Measurements from ENCODE around the gene NDUFV1.
"Not testable (repeated sequence)": the region's sequence is repeated elsewhere in the genome, so short reads cannot be mapped to it uniquely, and the experiment has no call there.

The NDUFV1 gene

DNA sequence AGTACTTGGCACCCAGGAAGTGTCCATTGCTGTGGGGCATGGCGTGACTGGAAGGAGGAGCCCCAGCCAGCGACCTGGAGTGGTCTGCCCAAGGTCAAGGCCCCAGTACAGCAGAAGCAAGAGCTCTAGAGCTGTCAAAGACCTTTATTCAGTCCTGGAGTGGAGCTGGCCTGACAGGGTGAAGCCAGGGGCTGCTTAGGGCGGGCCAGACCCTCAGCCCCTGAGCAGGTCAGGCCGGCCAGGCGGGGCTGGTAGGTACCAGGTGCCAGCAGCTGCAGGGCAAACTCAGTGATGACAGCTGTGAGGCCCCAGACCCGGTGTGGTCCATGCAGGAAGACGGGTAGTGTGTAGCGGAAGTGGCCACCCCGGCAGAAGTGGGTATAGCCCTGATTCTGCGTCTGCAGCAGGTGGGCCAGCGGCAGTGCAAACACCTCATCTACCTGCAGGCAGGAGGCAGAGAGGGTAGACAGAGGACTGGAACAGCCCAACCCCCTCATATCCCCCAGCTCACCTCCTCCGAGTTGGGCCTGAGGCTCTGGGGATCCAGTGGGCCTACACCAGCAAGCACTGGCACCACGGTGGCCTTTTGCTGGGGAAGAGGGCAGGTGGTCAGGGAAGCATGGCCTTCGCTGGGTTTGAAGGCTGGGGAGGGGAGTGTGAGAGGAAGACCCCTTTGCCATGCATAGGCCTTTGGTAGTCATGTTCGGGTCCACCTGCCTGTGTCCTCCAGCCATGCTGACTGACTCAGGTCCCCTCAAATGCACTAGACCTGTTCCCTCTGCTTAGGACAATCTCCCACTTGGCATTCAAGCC, 21.3 kb downstream of the NDUFV1 start:
- DNase-seq (ENCODE audit: low read depth): no peak

DNA sequence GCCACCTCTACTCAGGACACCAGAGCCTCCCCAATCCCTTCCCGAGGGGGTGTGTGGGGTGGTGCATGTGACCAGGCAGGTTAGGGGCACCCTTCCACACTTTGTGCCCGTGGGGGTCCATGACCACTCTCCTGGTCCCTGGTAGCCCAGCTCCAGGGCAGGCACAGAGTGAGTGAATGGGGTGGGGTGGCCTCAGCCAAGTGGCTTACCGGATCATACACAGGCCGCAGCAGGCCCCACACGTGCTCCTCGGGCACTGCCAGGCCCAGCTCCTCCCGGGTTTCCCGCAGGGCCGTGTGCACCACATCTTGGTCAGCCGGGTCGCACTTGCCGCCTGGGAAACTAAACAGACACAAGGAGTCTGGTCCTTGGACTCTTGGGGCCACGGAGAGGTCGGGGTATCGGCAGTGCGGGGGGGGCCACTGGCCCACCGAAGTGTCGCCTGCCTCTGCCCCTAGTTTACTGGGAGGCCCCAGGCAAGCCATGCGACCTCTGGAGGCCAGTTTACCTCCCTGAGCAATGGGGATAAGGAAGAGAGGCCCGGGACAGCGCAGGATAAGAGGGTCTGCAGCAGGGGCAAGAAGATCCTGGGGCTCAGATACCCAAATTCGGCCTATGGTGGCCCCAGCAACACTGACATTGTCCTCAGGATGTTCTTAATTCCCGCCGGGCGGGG, 22.1 kb downstream of the NDUFV1 start:
- no peak for DNase-seq (ENCODE audit: low read depth)

DNA sequence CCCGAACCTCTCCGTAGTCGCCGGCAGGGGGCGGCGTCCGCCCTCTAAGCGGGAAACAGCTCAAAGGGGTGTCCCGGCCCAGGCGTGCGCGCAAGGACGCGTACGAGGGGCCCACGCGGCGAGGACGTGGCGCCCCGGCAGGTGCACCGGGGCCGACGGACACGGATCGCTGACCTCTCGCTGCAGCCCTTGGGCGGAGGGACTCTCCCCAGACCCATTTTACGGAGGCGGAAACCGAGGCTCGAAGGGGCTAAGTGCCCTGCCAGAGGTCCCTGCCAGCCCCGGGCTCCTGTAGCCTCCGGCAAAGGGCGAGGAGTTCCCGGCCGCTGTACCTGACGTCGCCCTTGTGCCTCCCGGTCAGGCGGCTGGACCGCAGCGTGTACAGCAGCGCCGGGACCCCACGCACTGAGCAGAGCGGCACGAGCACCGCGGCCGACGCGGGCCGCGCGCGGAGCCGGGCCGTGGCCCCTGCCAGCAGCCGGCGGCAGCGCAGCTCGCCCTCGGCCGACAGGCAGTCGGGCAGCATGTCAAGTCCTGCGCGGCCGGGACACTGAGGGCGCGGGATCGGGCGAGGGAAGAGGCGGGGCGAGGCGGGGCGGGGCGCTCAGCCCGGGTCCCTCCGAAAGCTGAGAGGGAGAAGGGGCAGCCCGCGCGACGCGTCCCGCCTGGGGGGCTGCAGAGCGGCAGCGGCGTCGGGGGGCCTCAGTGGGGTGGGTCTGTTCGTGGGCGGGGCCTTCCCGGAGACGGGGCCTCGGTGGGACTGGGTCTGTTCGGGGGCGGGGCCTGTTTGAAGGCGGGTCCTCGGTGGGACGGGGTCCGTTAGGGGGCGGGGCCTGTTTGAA, 22.9 kb downstream of the NDUFV1 start, which contains the start of gene NUDT8:
TSS of gene NUDT8 (minus strand) at position 552 of the 842 bp plus-strand sequence. CDS start at position 526, 26 bp downstream.
- peak; percentile 95 for DNase-seq (ENCODE audit: low read depth)

DNA sequence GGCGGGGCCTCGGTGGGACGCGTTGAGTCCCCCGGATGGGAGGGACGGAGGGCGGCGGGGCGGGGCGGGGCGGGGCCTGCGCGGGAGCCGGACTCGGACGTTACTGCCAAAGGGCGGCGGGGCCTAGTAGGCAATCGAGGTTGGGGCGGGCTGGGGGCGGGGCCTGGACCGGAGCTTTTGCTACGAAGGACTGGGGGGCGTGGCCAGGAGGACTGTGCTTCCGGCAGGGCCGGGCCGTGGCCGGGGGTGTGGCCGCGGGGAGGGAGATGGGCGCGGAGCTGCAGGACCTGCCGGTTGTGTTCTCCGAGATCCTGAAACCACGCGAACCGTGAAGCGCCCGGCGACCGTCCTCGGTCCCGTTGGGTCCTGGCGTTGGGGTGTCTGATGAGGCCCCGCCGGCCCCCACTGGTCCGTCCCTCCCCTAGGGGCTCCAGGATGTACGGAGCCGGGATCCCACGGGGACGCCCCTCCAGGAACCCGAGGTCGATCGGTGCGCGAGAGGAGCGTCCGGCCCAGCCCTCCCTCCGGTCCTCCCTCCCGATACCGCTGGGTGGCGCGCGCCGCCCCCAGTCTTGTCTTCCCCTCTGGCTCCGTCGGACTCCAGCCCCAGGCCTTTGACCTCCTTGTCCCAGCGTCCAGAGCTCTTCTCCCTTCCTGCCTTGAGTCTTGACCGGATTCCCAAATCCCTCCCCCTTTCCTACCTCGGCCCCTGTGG, 23.6 kb downstream of the NDUFV1 start:
- DNase-seq (ENCODE audit: low read depth): no peak

DNA sequence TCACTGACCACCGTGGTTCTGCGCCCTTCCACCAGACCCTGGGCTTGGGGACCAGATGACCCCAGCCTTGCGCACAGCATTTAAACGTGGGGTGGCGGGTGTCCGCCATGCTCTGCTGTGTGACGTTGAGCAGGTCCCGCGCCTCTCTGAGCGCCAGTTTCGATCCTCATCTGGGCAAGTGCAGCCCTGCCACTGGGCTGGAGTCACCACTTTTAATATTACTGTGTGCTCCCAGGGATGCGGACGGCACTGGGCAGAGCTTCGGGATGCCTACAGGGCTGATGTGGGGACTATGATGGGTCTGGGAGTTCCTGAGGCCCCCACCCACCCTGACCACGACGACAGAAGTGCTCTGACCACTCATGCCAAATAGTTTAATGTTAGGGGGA, 24.2 kb downstream of the NDUFV1 start:
- DNase-seq (ENCODE audit: low read depth): no peak

DNA sequence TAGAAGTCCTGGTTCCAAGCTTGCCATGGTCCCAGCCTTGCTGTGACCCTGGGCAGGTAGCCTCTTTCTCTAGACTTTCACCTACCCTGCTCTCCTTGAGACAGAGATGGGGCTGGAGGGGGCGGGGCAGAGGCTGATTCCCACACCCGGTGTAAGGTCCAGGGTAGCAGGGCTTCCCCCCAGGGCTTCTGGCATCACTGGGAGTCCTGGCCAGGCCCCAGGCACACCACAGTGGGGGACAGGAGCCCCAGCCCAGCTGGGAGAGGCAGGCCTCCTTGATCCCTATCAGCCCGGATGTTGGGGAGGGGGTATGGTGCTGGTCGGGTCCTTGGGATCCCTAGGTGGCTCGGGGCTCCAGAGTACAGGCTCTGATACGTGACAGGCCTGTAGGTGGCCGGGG, 24.7 kb downstream of the NDUFV1 start:
- DNase-seq (ENCODE audit: low read depth): no peak

DNA sequence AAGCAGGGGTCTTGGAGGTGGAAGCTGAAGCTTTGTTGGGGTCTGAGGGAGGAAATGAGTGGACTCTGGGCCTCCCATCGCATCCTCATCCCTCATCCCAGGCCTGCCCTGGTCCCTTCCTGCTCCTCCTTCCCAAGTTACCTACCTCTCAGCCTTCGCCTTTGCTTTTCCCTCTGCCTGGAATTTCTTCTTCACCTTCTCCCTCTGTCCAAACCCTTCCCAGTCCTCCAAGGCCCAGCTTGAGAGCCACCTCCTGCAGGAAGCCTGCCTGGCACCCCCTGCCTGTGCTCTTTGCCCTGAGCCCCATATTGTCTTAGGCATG, 25.1 kb downstream of the NDUFV1 start:
- DNase-seq (ENCODE audit: low read depth): no peak

DNA sequence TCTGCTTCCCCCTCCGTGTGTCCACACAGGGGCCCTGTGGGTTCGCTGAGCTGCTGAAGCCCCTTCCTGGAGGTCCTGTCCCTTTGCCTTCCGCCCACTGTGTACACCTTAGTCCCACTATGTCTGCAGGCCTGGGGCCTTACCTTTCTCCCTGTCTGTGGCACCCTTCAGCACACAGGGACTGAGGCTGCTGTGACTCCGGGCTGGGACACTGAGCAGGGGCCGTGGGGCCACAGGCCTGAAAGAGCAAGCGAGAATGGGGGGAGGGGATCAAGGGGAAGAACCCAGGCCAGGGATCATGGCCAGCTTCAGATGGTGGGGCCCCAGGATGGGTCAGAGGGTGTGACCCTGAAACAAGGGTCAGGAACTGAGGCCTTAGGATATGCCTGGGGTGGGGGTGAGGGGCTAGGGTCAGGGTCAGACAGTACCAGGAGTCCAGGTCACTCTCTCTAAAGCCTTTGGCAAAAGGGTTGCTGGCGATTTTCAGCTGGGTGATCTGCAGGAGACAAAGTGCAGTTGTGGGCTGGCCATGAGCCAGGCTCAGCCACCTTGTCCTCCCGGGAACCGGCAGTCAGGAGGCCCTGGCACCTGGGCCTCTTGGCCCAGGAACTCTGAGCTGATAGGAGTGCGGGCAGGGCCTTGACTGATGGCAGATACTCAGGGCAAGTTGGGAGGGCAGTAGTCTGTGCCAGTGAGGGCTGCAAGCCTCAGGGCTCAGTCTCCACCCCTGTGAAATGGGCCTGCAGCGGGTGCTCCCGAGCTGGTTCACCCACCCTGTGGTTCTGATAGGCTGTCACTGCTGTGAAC, 25.6 kb downstream of the NDUFV1 start:
- no peak for DNase-seq (ENCODE audit: low read depth)

DNA sequence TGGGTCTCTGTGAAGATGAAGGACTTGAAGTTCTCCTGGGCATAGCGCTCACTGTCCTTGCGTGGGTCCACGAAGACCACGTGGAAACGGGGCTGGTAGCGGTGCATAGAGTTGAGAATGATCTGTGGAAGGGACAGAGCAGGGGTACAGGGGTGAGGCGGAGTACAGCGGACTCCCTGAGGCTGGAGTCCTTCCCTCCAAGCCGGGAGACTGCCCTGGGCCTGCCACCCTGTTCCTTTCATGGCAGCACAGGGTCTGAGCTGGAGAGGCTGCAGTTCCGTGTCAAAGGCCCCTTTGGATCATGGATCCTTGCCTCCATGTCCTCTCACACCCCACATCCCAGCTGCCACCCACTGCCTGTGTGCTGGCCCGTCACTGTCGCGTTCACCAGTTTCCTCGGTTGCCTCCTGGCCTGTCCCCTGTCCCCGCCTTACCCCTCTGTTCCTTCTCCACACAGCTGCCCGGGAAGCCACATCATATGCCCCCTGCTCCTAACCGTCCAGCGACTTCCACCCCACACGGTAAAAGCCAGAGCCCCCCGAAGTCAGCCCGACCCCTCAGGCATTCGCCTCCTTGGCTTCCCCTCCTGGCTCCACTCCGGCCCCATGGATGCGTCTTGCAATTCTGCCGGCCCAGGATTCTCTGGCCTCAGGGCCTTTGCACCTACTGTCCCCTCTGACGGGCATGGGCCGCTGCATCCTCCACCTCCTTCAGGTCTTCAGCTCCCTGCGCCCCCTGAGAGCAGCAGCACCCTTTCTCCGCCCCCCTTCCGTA, 26.4 kb downstream of the NDUFV1 start:
- no peak for DNase-seq (ENCODE audit: low read depth)

DNA sequence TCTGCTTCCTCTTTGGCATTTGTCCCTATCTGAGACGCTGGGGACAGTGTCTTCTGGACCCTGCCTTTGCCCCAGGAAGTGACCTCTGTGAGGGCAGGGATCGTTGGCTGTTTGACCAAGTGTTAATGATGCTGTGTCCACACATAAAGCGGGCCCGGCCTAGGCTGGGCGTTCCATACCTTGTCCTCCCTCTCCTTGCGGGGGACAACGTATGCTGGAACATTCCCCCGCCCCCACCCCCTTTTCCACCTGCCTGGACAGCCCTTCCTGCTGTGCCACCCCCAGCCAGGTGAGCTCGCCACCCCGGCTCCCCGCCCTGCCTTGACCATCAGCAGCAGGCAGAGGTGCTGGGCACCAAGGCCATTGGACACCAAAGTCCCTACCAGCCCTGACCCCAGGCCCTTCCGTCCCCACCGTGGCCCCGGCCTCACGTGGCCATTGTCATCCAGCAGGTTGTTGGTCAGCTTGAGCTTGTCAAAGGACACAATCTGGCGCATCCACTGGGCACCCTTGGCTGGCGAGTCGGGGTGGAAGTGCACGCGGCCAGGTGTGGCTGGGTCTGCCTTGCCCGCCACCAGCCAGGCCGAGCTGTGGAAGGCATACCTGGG, 27.1 kb downstream of the NDUFV1 start:
- DNase-seq (ENCODE audit: low read depth): no peak

DNA sequence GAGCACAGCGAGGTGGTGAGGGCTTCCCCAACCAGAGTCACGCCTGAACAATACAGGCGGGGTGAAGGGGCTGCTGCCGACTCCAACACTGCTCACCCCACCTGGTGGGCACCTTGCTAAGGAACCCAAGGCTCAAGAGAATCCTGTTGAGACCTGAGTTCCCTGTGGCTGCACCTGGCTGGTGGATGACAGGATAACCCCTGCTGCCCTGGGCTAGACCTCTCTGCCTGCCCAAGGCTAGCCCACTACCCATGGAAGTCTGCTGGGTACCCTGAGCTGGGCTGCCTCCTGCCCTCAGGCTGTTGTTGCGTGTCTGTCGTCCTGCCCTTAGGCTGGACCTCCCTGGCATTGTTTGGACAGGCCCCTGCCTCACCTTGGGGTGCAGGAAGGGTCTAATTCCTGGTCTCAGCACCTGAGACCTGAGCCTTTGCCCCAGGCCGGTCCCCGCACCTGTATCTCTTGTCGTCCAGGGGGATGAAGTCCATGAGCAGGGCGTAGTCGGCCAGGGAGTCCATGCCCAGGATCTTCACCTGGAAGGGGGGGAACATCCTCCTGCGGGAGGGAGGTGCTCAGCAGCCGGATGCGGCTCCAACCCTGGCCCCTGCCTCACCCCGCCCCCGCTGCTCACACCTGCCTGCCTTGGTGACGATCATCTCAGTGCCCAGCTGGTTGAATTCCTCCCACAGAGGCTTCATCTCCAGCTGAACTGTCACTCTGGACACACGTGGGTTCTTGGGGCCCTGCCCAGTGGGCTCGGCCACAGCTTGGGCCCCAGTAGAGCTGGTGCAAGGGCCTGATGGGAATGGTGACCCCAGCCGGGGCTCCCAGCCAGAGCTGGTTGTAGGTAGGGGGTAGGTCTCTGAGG, 27.9 kb downstream of the NDUFV1 start:
- DNase-seq (ENCODE audit: low read depth): no peak

DNA sequence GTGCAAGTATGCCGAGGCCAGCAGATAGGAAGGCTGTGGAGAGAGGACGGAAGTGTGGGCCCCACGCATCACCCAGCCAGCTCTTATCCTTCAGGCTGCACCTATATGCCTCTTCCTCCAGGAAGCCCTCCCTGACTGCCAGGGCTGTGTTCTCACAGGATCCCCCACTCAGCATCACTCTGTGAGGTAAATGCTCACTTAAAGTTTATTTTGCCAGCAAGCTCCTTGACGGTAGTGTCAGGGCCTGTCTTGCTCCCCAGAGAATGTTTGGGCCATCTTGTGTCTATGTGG, 28.4 kb downstream of the NDUFV1 start:
- DNase-seq (ENCODE audit: low read depth): no peak

DNA sequence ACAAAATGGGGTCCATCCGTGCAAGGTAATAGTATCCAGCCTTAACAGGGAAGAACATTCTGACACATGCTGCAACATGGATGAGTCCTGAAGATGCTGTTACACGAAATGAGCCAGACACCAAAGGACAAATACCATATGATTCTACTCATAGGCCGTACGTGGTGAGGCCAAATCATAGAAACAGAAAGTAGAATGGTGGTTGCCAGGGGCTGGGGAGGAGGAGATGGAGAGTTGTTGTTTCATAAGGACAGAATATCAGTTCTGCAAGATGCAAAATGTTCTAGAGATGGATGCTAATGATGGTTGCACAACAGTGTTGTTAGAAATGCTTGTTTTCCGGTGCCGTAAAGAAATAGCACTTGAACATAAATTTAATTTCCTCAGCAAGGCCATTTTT, 30.2 kb downstream of the NDUFV1 start:
- DNase-seq (ENCODE audit: low read depth): no peak

DNA sequence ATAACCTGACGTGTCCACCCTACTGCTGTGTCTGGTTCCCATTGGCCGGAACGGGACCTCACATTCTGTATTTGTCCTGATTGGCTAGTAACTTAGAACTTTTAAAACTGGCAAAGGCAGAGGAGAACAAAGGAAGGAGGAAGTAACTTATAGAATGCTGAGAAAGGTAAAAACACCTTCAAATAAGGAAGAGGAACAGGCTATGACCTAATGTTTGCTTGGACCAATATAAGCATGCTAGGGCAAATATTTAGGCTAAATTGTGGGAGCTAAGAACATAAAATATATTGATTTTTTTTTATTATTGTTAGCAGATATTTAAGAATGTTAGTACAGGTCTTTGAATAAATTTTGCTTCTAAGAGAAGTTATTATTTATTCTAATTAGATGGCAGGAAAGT, 30.7 kb downstream of the NDUFV1 start:
- DNase-seq (ENCODE audit: low read depth): not testable (repeated sequence)

DNA sequence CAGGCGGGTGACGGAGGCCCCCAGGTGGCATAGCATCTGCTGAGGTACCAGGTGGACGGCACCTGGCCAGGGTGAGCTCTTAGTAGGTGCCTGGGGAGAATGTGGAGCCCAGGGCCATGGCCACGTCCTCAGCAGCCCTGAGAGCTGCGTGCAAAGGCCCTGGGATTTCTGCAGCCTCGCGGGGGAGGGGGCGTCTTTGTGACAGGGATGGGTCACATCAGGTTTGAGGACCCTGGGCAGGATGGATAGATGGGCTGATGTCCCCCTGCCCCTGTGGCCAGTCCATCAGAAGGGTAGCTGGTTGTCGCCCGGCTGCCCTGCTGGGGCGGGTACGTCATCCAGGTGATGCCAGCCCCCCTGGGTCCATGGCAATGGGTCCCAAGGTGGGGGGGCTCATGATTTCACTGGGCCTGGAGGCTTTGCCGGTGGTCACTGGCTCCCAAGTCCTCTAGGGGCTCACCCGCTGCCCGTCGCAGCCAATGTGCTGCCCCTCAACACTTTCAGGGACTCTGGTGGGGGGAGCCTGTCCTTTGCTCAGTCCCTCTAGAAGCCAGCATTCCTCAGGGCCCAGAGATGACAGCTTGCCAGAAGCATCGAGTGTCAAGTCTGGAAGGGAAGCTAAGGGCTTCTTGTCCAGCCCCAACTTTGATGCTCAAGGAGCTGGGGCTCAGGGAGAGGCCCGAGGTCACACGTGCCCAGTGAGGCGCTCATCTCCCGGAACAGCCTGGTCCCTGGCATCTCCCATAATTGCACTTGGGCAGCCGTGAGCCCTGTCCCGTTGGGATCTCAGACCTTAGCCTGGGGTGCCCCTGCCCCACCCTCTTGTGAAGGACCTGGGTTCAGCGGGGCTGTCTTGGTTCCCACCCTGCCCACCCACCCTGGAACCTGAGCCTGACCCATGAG, 32.0 kb downstream of the NDUFV1 start:
- no peak for DNase-seq (ENCODE audit: low read depth)

DNA sequence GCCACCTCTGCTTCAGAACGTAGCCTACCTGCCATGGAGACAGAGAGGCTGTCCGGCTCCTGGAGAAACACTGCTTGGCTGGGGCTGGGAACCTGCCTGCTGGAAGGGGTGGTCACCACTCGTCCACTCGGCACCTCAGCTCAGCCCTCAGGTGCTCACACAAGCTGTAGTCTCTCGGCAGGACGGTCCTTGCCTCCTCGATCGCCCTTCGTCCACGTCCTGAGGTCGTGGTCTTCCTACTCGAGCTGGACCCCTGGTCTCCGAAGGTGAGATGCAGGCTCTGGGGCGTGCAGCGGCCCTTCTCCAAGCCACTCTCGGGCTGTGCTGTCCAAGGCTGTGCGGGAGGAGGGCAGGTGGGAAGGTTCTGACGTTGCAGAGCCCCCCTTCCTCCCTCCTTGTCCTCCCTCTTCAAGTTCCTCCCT, 32.7 kb downstream of the NDUFV1 start, which contains the start of gene TBX10:
TSS of gene TBX10 (minus strand) at position 326 of the 422 bp plus-strand sequence. CDS start at position 35, 291 bp downstream.
- DNase-seq (ENCODE audit: low read depth): no peak

DNA sequence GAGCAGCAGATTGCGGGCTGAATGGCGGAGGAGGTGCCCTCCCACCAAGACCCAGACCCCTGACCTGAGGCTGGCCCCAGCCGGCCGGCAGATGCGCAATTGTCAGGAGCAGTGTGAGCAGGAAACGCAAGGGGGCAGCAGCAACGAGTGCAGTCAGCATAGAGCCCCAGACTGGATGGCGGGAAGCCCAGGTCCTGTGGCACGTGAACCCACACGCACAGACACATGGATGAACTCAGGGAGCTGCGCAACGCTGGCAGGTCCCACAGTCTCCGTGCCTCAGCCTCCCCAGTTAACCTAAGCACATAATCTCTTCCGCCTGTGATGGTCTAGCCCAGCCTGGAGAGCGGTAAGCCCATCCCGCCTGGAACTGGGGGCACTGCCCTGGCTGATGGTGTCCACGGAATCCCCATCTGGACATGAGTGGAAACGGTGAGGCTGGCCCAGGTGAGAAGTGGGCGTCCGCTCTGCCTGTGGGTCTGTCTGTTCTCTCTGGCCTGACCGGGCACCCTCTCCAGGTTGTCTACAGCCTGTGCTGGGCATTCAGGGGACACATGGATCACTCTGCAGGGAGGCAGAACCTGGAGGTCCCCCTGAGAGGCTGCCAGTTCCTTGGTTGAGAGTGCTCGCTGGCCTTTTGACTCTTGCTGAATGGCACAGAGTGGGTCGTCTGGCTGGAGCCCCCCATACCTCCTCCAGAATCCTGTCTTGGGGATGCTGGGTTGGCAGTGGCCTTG, 33.5 kb downstream of the NDUFV1 start:
- peak; percentile 38 for DNase-seq (ENCODE audit: low read depth)
